NAMALWA (cell line): ENCODE results near the gene SKOR1.
A peak's percentile ranks its signal among the peaks of the same experiment; 100 is the strongest.

Source experiments
- DNase-seq: peaks from one replicate; pipeline ENCODE4 v3.0.0-alpha.2; 2015; ENCODE audit warnings: low spot score

The SKOR1 gene

DNA sequence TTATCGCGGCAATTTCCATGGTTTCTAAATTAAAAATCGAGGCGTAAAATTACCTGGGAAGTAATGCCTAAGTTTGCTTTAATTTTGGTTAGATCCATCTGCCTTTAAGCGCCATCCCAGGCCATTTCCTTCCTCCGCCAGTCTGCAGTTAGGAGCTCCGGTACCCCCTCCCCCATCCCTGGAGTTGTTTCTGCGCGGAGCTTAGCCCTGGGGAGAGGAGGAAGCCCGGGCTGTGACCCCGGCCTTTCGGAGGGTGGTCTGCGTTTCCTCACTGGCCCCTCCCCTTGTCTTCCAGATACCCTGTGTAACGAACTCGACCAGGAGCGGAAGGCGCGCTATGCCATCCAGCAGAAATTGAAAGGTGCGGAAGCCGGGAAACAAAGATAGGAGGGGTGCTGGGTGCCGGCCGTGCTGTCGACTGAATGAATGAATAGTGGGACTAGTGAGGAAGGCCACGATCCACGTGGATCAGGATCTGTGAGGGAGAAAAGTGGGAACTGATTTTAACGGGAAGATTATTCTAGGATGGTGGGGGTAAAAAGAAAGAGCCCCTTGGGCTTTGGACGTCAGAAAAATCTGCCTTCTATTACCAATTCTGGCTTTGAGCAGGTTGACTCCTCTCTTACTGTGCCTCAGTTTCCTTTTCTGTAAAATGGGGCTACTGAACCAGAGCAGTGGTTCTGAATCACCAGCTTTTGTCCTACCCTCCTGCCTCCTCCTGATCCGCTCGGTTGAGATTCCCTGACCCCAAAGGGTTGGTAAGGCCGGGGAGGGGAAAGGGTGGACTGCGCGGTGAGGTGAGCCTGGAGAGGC, 7.8 kb downstream of the SKOR1 start:
- no peak for DNase-seq

DNA sequence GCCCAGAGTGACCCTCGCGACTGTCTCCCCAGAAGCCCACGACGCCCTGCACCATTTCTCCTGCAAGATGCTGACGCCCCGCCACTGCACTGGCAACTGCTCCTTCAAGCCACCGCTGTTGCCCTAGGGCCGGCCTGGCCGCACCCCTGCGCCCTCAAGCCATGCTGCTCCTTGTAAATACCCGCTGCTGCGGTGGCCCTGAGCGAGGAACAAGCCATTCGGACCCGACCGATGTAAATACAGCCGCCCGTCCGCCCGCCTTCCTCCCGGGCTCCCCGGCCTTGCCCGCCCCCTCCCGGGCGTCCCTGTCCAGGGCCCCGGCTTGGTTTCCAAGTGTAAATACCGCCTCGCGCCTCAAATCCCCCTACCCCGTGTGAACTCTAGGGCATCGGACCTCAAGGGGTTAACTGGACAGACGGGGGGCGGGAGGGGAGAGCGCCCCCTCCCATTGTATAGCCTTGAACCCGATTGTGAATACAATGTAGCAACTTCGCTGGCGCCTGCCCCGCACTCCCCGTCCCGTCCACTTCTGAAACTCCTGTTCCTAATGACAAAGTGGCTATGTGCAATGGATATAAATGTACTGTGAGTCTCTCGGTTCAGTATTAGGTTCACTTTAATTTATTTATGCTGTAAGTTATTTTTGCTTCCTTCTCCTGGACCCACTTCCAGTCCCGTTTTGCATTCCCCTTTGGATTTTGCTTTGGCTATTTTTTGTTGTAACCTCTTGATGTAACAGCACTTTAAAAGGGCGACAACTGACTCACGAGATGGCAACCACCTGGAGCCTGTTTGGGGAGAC, 8.6 kb downstream of the SKOR1 start:
- DNase-seq, result peak; percentile 69

DNA sequence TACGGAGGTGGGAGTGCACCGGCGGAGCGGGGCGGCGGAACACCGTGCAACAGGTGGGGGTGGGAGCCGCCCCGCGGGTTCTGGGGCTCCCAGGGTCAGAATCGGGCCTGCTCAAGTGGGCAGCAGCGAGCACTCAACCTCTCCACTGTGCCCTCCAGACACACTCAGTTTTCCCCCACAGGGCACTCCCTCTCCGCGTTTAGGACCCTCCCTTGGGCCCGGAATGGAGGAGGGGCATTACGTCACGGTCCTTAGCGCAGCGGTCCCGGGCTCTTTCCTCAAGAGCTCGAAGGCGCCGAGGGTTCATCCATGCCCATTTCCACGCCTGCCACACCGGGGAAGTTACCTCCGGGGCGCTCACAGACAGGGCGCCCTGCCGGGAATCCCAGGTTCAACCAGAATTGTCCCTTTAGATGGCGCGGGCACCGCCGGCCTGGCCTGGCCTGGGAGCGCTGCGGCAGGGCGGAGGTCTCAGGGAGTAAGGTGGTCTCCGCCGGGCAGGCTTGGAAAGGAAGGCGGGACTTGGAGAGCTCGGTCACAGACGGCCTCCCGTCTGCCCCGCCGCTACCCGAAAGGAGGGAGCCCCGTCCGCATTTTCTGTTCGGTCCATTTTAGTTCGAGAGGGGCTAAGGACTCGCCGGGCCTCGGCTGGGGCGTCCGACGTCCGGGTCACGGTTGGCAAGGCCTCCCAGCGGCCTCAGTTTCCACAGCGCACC, 9.4 kb downstream of the SKOR1 start:
- no peak for DNase-seq

DNA sequence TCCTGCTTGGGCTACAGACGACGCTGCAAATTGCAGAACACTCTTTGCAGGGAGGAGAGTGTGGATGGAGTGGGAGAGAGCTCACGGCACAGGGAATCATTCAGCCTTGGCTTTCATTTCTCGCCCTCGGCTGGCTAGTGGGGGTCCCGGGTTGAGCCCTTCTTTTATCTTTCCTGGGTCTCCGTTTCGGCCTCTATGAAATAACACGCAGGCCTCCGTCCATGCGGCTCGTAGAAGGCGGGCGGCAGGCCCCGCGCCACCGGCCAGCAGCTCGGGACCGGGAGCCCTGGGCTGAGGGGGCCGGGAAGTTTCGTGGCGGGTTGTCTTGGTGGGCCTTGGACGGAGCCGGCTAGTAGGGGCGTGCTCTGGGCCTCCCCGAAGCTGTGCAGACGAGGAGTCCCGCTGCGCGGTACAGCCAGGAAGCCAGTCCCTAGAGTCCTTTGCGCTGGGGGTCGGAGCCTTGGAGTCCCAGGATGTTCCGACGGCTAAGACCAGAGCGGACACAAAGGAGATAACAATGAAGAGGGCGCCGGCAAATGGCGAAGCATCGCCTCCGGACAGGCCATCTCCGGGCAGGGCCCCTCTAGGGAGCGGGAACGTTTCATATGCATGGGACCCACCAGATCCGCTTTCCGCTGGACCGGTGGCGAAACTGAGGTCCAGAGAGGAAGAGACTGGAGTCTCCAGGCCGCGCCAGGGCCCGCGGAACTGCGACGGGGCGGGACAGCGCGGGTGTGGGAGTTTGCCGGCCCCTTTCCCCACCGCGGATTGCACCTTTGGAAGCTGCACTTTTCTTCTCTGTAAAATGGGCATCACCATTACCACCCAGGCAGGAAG, 10.2 kb downstream of the SKOR1 start:
- no peak for DNase-seq

DNA sequence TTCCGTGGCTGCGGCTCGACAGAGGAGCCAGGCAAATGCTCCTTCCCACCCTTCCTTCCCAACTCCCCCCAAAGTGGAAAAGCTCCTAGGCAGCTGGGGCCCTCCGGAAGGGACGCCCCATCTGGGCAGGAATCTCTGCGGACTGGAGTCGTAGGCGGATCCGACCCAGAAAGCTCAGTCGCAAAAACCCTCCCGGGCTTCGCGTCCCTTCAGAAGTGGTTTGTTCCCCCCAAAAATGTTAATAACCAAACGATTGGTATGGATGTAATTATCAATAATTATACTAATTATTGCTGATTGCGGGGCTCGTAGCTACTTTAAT, 10.8 kb downstream of the SKOR1 start:
- no peak for DNase-seq

DNA sequence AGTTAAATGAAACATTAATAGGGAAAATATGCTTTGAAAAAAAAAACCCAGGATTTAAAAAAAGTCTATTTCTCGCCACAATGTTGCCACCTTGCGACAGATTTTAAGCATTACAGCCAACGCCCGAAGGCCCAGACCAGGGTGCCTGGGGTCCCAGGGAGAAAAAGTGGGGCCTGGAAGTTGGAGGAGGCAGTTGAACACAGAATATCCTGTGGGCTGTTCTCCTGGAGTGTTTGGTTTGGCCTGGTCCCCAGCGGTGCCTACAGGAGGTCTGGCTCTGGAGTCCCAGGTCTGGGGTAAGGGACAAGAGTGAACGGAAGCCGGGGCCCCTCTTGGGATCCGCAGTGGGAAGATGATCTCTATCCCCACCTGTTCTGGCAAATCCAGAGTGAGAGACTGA, 11.2 kb downstream of the SKOR1 start:
- peak; percentile 76 for DNase-seq

DNA sequence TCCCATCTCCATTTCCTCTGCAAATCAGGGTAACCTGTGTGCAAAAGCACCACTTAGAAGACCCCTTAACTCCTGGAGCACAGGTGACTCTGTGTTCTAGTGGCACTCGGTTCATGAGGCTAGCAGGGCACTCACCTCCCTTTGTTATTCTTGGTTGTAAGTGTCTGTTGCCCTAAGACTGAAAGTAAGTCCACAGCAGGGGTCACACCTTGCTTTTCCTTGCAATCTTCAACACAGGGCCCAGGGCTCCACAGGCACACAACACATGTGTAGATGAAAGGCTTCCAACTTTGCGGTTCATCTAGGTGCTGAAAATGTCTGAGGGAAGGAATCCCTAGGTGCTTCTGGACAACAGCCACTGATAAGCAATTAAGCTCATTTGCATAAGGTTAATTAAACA, 11.6 kb downstream of the SKOR1 start:
- no peak for DNase-seq

DNA sequence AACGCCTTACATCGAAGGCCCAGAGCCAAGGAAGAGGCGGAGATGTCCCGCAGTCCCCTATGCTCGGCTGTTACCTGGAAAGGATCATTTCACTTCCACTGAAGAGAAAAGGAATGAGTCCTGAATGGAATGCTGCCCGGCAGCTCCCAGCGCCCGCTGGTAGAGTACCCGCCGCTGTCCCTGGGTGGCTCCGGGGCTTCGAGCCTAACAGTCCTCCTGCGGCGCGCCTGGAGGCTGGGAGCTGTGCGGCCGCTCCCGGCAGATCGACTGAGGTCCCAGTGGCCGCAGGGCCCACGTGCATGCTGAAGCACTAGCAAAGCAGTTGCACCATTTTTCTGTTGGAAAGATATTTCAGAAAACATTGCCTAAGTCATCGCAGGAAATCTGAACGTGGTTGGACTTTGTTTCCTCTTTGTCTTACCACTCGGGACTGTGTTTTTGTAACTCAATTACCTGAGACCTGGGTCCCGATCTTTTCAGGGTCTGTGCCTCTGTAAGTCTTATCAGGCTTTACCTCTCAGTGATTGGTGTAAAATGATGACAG, 13.6 kb downstream of the SKOR1 start:
- no peak for DNase-seq

DNA sequence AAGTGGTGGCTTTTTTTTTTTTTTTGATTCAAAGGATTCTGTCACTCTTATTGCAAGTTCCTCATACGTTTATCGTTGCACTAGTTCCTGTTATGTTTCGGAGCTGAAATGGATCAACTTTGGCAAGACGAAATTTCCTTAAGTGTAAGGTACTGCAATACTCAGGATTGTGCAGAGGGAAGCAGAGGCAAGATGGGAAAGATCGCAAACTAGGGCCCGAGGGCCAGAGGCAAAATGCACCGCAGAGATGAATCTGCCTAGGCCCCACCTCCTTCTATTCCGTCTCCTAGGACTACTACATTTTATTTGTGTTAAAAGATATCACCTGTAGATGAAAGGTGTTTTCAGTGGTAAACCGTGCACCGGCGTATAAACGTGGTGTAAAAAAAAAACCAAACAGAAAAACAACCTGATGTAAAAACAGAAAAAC, 14.2 kb downstream of the SKOR1 start:
- DNase-seq, result peak; percentile 80

DNA sequence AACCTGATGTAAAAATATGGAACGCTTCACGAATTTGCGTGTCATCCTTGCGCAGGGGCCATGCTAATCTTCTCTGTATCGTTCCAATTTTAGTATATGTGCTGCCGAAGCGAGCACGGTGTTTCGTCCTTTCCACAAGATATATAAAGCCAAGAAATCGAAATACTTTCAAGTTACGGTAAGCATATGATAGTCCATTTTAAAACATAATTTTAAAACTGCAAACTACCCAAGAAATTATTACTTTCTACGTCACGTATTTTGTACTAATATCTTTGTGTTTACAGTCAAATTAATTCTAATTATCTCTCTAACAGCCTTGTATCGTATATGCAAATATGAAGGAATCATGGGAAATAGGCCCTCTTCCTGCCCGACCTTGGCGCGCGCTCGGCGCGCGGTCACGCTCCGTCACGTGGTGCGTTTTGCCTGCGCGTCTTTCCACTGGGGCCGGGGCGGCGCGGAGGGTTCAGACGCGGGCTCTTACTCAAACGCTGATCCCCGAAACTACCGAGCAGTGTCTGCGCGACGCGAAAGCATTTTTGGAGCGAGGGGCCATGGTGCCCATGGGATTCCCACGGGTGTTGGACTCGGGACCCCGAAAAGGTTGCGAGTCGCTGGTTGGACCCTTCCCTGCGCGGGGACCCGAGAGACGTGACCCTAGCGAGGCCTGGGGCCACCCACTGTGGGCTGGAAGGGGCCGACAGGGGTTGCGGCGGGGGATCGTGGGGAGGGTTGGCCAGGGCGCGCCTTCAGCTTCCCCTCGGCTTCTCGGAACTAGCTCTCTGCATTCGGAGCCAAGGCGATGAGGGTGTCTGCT, 14.8 kb downstream of the SKOR1 start, which contains the start of gene RNU6-1:
Gene RNU6-1 (minus strand): TSS at position 117 of the 820 bp plus-strand sequence.
- DNase-seq, result peak; percentile 97

DNA sequence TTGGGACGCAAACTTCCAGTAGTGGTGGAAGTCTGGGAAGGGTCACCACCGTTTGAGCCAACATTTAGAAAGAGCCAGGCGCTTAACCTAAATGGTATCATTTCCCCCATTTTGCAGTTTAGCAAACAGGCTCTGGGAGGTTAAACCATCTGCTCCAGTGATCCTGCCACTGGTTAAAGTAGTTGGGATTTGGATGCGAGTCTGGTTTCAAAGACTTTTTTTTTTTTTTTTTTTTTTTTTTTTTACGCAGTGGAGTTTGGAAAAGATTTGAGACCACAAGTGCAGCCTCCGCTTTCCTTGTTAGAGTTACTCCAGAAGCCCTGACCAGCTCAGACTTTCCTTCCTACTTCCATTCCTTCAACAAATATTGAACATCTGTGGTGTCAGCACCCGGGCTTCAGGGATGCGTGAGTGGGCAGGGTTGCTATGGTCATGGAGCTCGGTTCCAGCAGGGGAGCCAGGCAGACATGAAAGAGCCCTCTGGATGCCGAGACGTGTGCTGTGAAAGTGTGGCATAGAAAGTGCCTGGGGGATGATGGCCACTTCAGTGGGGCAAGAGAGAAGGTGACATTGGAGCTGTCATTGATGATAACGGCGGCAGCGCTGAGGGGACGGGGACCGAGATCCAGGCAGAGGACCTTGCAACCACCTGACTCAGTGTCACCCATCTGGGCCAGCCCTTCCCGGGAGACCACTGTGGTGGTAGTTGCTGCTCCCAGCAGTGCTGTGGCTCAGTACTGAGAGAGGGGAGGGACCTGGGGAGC, 15.6 kb downstream of the SKOR1 start:
- DNase-seq, result peak; percentile 60

DNA sequence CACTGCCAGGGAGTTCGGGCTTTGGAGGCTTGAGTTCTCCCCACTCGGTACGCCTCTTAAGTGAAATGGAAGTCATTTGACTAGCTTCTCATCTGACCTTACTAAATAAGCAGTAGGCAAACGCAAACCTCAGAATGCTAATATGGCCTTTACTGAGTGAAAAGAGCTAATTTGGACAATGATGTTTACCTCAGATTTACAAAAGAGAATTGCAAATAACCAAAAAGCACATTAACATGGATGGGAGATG, 16.1 kb downstream of the SKOR1 start:
- peak; percentile 45 for DNase-seq

DNA sequence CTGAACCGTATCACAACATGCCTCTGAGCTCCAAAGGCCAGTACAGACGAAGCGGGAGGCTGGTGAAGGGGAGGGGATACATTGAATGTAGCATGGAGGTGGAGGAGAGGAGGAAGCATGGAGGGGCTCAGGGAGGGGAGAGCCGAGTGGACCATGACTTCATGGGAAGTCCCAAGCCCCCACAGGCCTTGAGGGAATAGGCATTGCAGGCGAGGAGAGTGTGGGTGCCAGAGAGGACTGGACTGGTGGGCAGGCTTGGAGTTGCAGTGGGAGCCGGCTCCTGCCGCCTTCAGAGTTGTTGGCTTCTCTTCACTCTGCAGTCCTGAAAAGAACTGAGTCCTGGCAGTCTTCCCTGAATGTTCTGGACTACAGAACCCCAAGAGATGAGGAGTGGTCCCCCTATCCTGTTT, 17.8 kb downstream of the SKOR1 start:
- DNase-seq, result no peak

DNA sequence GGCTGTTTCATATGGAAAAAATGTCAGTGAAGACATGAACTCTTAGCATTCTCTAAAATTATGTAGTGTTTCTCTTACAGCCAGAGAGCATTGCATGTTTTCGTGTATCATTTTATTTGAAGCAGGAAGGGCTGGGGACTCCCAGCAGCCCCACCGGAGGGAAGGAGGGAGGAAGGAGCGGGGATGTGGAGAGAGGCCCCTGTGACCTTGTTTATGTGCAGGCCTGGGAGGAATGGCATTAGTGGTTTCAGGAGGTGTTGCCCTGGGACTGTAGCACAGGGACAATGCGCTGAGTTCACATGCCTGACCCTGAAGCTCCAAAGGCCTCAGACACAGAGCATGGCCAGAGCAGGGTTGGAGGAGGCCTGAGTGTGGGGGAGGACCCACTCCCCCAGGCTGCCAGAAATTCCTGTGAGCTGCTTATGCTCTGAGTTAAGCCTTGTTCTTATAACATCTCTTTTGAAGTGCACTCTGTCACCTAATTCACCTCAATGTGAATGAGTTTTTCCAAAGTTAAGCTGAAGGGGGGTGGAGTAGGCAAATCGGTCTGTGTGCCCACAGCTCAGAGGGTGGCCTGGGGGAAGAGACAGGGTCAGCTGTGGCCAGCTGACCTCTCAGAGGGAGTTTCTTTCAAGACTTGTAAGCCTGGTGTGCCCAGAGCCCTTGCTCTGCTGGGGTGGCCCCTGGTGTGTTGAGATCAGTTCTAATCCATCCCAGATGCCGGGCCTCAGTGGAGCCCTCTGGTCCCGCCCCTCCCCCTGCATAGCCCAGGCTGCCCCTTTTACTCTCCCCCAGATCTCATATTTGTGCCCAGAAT, 18.5 kb downstream of the SKOR1 start:
- no peak for DNase-seq

DNA sequence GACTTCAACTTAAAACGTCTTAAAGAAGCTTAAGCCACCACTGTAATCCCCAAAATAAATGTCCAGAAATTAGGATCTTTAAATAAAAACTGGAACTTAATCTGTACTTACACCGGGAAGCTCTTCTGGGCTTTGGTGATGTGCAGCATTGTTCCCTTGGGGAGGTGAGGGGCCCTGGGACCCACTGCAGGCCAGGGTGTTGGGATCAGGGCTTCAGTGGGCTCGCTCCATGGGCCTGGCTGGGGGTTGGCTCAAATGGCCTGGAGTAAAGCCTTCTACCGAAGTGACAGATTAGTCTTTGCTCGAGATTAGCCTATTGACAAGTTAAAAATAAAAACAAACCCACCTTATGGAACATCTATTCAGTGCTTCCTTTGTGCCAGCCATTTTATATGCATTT, 20.7 kb downstream of the SKOR1 start:
- DNase-seq, result no peak

DNA sequence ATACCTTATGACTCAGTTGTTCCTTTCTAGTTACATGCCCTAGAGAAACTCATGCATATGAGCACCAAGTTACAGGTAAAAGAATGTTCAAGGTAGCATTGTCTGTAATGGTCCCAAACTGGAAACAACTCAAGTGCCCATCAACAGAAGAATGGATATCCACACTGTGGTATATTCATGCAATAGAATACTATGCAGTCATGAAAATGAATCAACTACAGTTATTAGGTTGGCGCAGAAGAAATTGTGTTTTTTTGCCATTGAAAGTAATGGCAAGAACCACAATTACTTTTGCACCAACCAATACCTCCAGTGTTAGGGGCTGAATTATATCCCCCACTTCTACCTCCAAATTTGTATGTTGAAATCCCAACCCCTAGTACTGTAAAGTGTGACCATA, 24.2 kb downstream of the SKOR1 start:
- no peak for DNase-seq

DNA sequence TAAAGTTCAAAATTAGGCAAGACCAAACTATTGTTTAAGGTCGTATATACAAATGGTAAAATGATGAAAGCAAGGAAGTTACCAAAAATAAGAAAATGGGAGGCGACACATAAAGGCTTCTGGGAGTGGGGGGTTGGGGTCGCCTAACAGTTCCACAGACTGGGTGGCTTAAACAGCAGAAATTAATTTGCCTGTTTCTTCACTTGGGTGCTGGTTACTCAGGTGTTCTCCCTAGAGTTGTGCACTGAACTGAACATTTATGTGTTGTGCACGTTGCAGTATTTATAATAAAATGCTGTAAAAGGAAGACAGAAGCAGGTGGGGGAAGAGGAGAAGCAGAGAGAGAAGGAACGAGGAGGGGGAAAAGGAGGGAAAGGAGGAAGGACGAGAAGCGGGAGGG, 25.0 kb downstream of the SKOR1 start:
- no peak for DNase-seq

DNA sequence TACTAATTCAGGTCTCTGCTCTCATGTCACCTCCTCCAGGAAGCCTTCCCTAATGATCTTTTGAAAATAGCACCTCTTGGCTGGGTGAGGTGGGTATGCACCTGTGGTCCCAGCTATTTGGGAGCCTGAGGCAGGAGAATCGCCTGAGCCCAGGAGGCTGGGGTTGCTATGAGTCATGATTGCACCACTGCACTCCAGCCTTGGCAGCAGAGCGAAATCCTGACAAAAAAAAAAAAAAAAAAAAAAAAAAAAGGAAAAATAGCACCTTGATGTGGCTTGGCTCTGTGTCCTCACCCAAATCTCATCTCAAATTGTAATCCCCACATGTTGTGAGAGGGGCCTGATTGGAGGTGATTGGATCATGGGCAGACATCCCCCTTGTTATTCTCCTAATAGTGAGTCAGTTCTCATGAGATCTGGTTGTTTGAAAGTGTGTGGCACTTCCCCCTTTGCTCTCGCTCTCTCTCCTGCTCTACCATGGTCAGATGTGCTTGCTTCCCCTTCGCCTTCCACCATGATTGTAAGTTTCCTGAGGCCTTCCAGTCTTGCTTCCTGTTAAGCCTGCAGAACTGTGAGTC, 25.8 kb downstream of the SKOR1 start:
- DNase-seq, result no peak

DNA sequence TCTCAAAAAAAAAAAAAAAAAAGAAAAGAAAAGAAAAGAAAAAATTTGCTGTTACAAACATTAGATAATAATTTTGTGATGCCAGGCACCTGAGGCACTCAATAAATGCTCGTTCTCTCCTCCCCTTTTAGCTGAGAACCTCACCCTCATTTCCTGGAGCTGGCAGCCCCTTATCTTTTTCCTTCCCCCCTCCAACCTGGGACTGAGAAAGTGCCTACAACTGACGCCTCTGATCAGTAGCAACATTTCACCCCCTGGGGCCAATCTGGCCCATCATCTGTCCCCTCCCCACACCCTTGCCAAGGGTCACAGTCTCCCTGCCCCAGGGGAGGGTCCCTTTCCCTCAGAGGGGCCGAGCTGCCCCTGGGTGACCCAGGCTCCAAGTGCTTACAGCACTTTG, 27.1 kb downstream of the SKOR1 start:
- no peak for DNase-seq
